GM19099 (cell line): Measurements from ENCODE around the gene TUBGCP4.

Experiments used
- POLR2A ChIP-seq: IDR thresholded peaks from 3 replicates; pipeline ENCODE4 v1.6.1; 2011; ENCODE audit warnings: low read depth; ENCODE audit not compliant: insufficient read length; ENCODE audit errors: extremely low read depth

The TUBGCP4 gene

GRCh38 chr15:43434446-43434845 lies 63.5 kb downstream of the TUBGCP4 start:
- no peak for TF ChIP-seq POLR2A

- no peak for TF ChIP-seq POLR2A
These were observed 65.5 kb downstream of the TUBGCP4 start for GRCh38 chr15:43436395-43436794.

- TF ChIP-seq POLR2A: no peak
These were observed 68.4 kb downstream of the TUBGCP4 start for GRCh38 chr15:43439268-43439667.

GRCh38 chr15:43440721-43441281 lies 69.9 kb downstream of the TUBGCP4 start:
- no peak for TF ChIP-seq POLR2A

GRCh38 chr15:43441316-43441715 lies 70.4 kb downstream of the TUBGCP4 start:
- TF ChIP-seq POLR2A: no peak

GRCh38 chr15:43446344-43446743 lies 75.4 kb downstream of the TUBGCP4 start:
- TF ChIP-seq POLR2A: no peak

GRCh38 chr15:43449981-43450380 lies 79.1 kb downstream of the TUBGCP4 start:
- no peak for TF ChIP-seq POLR2A
